ENCODE results near the gene CENPW. TPM values are rescaled to one million over a fixed set of nuclear protein-coding genes. Genes with fewer than 3 reads are reported as not detected.

Gene CENPW
- total RNA-seq, 1 experiment from 2014 or later: 46.9 TPM

- H3K27me3 ChIP-seq (ENCODE audit: insufficient read depth, low read length): no peaks in the 10 kb centered on the region
- no peaks in the 10 kb centered on the region; the same call in 1 of the 2 replicates for H4K20me1 ChIP-seq (ENCODE audit: insufficient read depth)
- H3K4me3 ChIP-seq (replicated peaks in 1 of 2; ENCODE audit: low read depth in 1 of 2, low read length in 2 of 2): no peak overlapping the region
- no peak overlapping the region for H2AFZ ChIP-seq (ENCODE audit: low read depth, low read length, poor library complexity, severe bottlenecking)
- no peak overlapping the region for H3K9ac ChIP-seq (ENCODE audit: low read length)
- no peak for ATAC-seq
- ChIA-PET RAD21 (ENCODE audit: low non-redundant PET in 1 of 2, low total read pairs in 2 of 2, uncharacterized antibody in 2 of 2, unreplicated experiment in 2 of 2) (no interaction called here), CTCF (interaction anchor here (2.0 kb wide), 1 partner anchor 12 kb away, joined by 7 read pairs; no protein-coding TSS in a partner anchor), POLR2A (no interaction called here)
- DNase-seq (ENCODE audit: low read depth, low spot score): no peak
- no TSS peak for BruUV-seq (replicated peaks)
- intact Hi-C loops (cut with micrococcal nuclease): no loop called here
- H3K27ac ChIP-seq (ENCODE audit: low read depth, low read length): no peak overlapping the region
- H3K79me2 ChIP-seq (ENCODE audit: insufficient read depth, low read length): no peaks in the 10 kb centered on the region
- H3K4me1 ChIP-seq (ENCODE audit: control insufficient read depth in 1 of 2, insufficient read depth in 2 of 2, low read length in 2 of 2): no peaks in the 10 kb centered on the region
- no peaks in the 10 kb centered on the region for H3K9me2 ChIP-seq (ENCODE audit: insufficient read depth)
- TF ChIP-seq CEBPB (IDR thresholded peaks at IDR 0.05; ENCODE audit: low read depth) (no peak), SRF (IDR thresholded peaks at IDR 0.05; ENCODE audit: low read depth) (no peak), POLR2A (IDR thresholded peaks at IDR 0.05; ENCODE audit: borderline replicate concordance, extremely low read depth, insufficient read depth, insufficient read length) (no peak), SIN3A (IDR thresholded peaks at IDR 0.05; ENCODE audit: low read depth) (no peak), EZH2 (IDR thresholded peaks at IDR 0.05) (no peak), ZNF274 (IDR thresholded peaks at IDR 0.05; ENCODE audit: low read depth, low read length) (no peak)
- no peaks in the 10 kb centered on the region for H3K9me3 ChIP-seq (ENCODE audit: control insufficient read depth in 1 of 2, insufficient read depth in 1 of 2, low read depth in 1 of 2, low read length in 2 of 2)
- no peak overlapping the region for H3K4me2 ChIP-seq (ENCODE audit: low read length)
- no peaks in the 10 kb centered on the region for H3K36me3 ChIP-seq (ENCODE audit: control insufficient read depth in 1 of 2, insufficient read depth in 2 of 2, low read length in 2 of 2)
Measured at GRCh38 chr6:126373344-126373743, 33.4 kb downstream of the CENPW start.

- TF ChIP-seq CBX3 (IDR thresholded peaks at IDR 0.05; ENCODE audit: low read depth) (no peak), ZFX (IDR thresholded peaks at IDR 0.05) (no peak), REST (IDR thresholded peaks at IDR 0.05; ENCODE audit: low read depth) (no peak), EZH2 (IDR thresholded peaks at IDR 0.05) (no peak), FOSL1 (IDR thresholded peaks at IDR 0.05; ENCODE audit: low read depth) (no peak), SRF (IDR thresholded peaks at IDR 0.05; ENCODE audit: low read depth) (no peak), YY1 (IDR thresholded peaks at IDR 0.05; ENCODE audit: extremely low read depth, insufficient replicate concordance, low read depth, low read length) (no peak), CTCF (IDR thresholded peaks at IDR 0.05 in 2 of 3, conservative IDR thresholded peaks at IDR 0.05 in 1 of 3; ENCODE audit: borderline replicate concordance in 1 of 3, insufficient read depth in 1 of 3, low read depth in 2 of 3, low read length in 2 of 3) (no peak), RAD21 (IDR thresholded peaks at IDR 0.05; ENCODE audit: low read depth) (no peak)
- TF ChIP-seq, protein P1, sequence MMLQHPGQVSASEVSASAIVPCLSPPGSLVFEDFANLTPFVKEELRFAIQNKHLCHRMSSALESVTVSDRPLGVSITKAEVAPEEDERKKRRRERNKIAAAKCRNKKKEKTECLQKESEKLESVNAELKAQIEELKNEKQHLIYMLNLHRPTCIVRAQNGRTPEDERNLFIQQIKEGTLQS (IDR thresholded peaks at IDR 0.05): no peak
- Histone ChIP-seq H3K27me3 (ENCODE audit: insufficient read depth, low read length) (no peaks in the 10 kb centered on the region), H3K9me2 (ENCODE audit: insufficient read depth) (no peaks in the 10 kb centered on the region), H3K79me2 (ENCODE audit: insufficient read depth, low read length) (no peaks in the 10 kb centered on the region), H3K9ac (ENCODE audit: low read length) (no peak overlapping the region), H4K20me1 (ENCODE audit: insufficient read depth) (no peaks in the 10 kb centered on the region; the same call in 1 of the 2 replicates), H3K36me3 (ENCODE audit: control insufficient read depth in 1 of 2, insufficient read depth in 2 of 2, low read length in 2 of 2) (no peaks in the 10 kb centered on the region), H3K4me1 (ENCODE audit: control insufficient read depth in 1 of 2, insufficient read depth in 2 of 2, low read length in 2 of 2) (no peaks in the 10 kb centered on the region), H3K9me3 (ENCODE audit: control insufficient read depth in 1 of 2, insufficient read depth in 1 of 2, low read depth in 1 of 2, low read length in 2 of 2) (no peaks in the 10 kb centered on the region), H2AFZ (ENCODE audit: low read depth, low read length, poor library complexity, severe bottlenecking) (no peak overlapping the region), H3K4me2 (ENCODE audit: low read length) (no peak overlapping the region), H3K27ac (ENCODE audit: low read depth, low read length) (no peak overlapping the region), H3K4me3 (replicated peaks in 1 of 2; ENCODE audit: low read depth in 1 of 2, low read length in 2 of 2) (no peak overlapping the region)
- ChIA-PET CTCF (interaction anchor here (2.0 kb wide), 1 partner anchor 13 kb away, joined by 7 read pairs; no protein-coding TSS in a partner anchor), POLR2A (no interaction called here), RAD21 (ENCODE audit: low non-redundant PET in 1 of 2, low total read pairs in 2 of 2, uncharacterized antibody in 2 of 2, unreplicated experiment in 2 of 2) (no interaction called here)
- BruUV-seq (replicated peaks): no TSS peak
- ATAC-seq (no peak), DNase-seq (ENCODE audit: low read depth, low spot score) (no peak)
- intact Hi-C loops (cut with micrococcal nuclease): no loop called here
Measured at GRCh38 chr6:126374372-126374771, 34.5 kb downstream of the CENPW start.
